Astrocyte of the cerebellum (primary cell): ENCODE data around the gene C17orf100.
"Not testable (repeated sequence)": the region's sequence is repeated elsewhere in the genome, so short reads cannot be mapped to it uniquely, and the experiment has no call there.

Source experiments
- DNase-seq: peaks from one replicate; pipeline ENCODE4 v3.0.0-alpha.2; 2011; ENCODE audit warnings: low read depth
- H3K4me3 ChIP-seq: 2 replicates; pipeline ENCODE4 v1.5.1; 2011; ENCODE audit warnings: mild to moderate bottlenecking, low read depth, low read length, moderate library complexity
- CTCF ChIP-seq: IDR thresholded peaks from 2 replicates; pipeline ENCODE4 v1.5.1; 2012; ENCODE audit warnings: low read length, low read depth, moderate library complexity, mild to moderate bottlenecking; ENCODE audit errors: missing control alignments
- in situ Hi-C: cut with HindIII; loops from 2 replicates; pipeline ENCODE4 v1.10.0; 2017; ENCODE audit warnings: low sequenced_read_pairs

C17orf100 gene

GRCh38 chr17:6684881-6685767 lies 33.6 kb downstream of the C17orf100 start:
- in situ Hi-C loops = loop anchor here (25.0 kb wide), 1 partner anchor 177 kb away; no protein-coding TSS in a partner anchor
- TF ChIP-seq CTCF = no peak
- DNase-seq = no peak
- no peak overlapping the region for H3K4me3 ChIP-seq

- TF ChIP-seq CTCF = no peak
- no peak for DNase-seq
- in situ Hi-C loops = loop anchor here (25.0 kb wide), 1 partner anchor 176 kb away; no protein-coding TSS in a partner anchor
- no peak overlapping the region for H3K4me3 ChIP-seq
Measured at GRCh38 chr17:6686026-6686425, 34.5 kb downstream of the C17orf100 start.

GRCh38 chr17:6688944-6689343 lies 37.4 kb downstream of the C17orf100 start:
- TF ChIP-seq CTCF = no peak
- DNase-seq = no peak
- in situ Hi-C loops = loop anchor here (25.0 kb wide), 1 partner anchor 173 kb away; no protein-coding TSS in a partner anchor
- no peak overlapping the region for H3K4me3 ChIP-seq

- TF ChIP-seq CTCF = no peak
- in situ Hi-C loops = loop anchor here (25.0 kb wide), 1 partner anchor 172 kb away; no protein-coding TSS in a partner anchor
- DNase-seq = no peak
- no peak overlapping the region for H3K4me3 ChIP-seq
Measured at GRCh38 chr17:6690641-6691040, 39.1 kb downstream of the C17orf100 start.

- in situ Hi-C loops = loop anchor here (25.0 kb wide), 1 partner anchor 171 kb away; no protein-coding TSS in a partner anchor
- no peak for TF ChIP-seq CTCF
- H3K4me3 ChIP-seq = no peak overlapping the region
- DNase-seq = no peak
Measured at GRCh38 chr17:6691546-6691945, 40.0 kb downstream of the C17orf100 start.

- DNase-seq, H3K4me3 ChIP-seq: not testable (repeated sequence)
- in situ Hi-C loops = loop anchor here (25.0 kb wide), 1 partner anchor 170 kb away; no protein-coding TSS in a partner anchor
Measured at GRCh38 chr17:6691958-6692357, 40.4 kb downstream of the C17orf100 start.

- TF ChIP-seq CTCF = no peak
- in situ Hi-C loops = loop anchor here (25.0 kb wide), 1 partner anchor 167 kb away; no protein-coding TSS in a partner anchor
- H3K4me3 ChIP-seq = no peak overlapping the region
- no peak for DNase-seq
Measured at GRCh38 chr17:6695051-6695450, 43.5 kb downstream of the C17orf100 start.
